H1 (cell line): ENCODE data around the gene FIS1. TPM values are rescaled to one million over a fixed set of nuclear protein-coding genes. Genes with fewer than 3 reads are reported as not detected.
A peak's percentile ranks its signal among the peaks of the same experiment; 100 is the strongest.

Experiments
- CTCF ChIA-PET: fragments of 300-600 bp; sonication (Branson Sonifier 250); formaldehyde crosslinking; loops from one replicate; lab custom pipeline; 2021; ENCODE audit not compliant: partially characterized antibody; lab: Charles Lee
- POLR2A ChIA-PET: fragments of 300-600 bp; sonication (Branson Sonifier 250); formaldehyde crosslinking; loops from one replicate; lab custom pipeline; 2021; ENCODE audit warnings: inconsistent platforms; ENCODE audit not compliant: partially characterized antibody; lab: Charles Lee
- DNase-seq, 2 experiments: peaks; one replicate each; pipeline versions ENCODE4 v3.0.0 to v3.0.0-alpha.2; 2010 to 2022; ENCODE audit warnings: low spot score in 2 of 2, low read depth in 1 of 2, mixed read lengths in 1 of 2
- FAIRE-seq: peaks from 2 replicates; lab custom pipeline; 2011; peaks lifted over from hg19 to GRCh38; lab: Jason Lieb, UNC
- H2AFZ ChIP-seq: 2 replicates; pipeline ENCODE4 v1.8.1; 2012; ENCODE audit warnings: low read length, inconsistent platforms
- H2AK5ac ChIP-seq: 2 replicates; pipeline ENCODE4 v1.6.1; 2013; ENCODE audit warnings: low read depth, low read length
- H2BK120ac ChIP-seq: replicated peaks from 2 replicates; pipeline ENCODE3; 2013; ENCODE audit warnings: low read depth, low read length, inconsistent platforms
- H2BK12ac ChIP-seq: 2 replicates; pipeline ENCODE4 v1.6.1; 2013; ENCODE audit warnings: low read depth, low read length
- H2BK15ac ChIP-seq: 2 replicates; pipeline ENCODE4 v1.6.1; 2013; ENCODE audit warnings: low read length
- H2BK20ac ChIP-seq: 2 replicates; pipeline ENCODE4 v1.6.1; 2013; ENCODE audit warnings: low read length
- H2BK5ac ChIP-seq: 2 replicates; pipeline ENCODE4 v1.6.1; 2013; ENCODE audit warnings: low read depth, low read length
- H3K14ac ChIP-seq: 2 replicates; pipeline ENCODE4 v1.6.1; 2013; ENCODE audit warnings: inconsistent platforms; ENCODE audit not compliant: insufficient read length
- H3K18ac ChIP-seq: 2 replicates; pipeline ENCODE4 v1.6.1; 2013; ENCODE audit warnings: low read length; ENCODE audit errors: extremely low read depth
- H3K23ac ChIP-seq: 2 replicates; pipeline ENCODE4 v1.6.1; 2013; ENCODE audit warnings: inconsistent platforms; ENCODE audit not compliant: insufficient read length
- H3K23me2 ChIP-seq: 2 replicates; pipeline ENCODE4 v1.6.1; 2013; ENCODE audit warnings: low read depth, low read length
- H3K27ac ChIP-seq: 2 replicates; pipeline ENCODE4 v1.6.1; 2011; ENCODE audit warnings: low read depth, low read length, inconsistent platforms
- H3K27me3 ChIP-seq, 4 experiments: replicated peaks in 1 of 4; 1 replicate in 1 of 4; 2 replicates in 3 of 4; pipeline versions ENCODE4 v1.6.1 to v1.8.1; 2011 to 2013; ENCODE audit warnings: low read length in 3 of 4, mild to moderate bottlenecking in 3 of 4, inconsistent platforms in 2 of 4, mixed read lengths in 2 of 4, moderate library complexity in 1 of 4; ENCODE audit not compliant: control insufficient read depth in 3 of 4, insufficient read depth in 3 of 4; ENCODE audit errors: extremely low read depth in 1 of 4
- H3K36me3 ChIP-seq, 4 experiments: 2 replicates each; pipeline versions ENCODE4 v1.6.1 to v1.8.1; 2011 to 2013; ENCODE audit warnings: mild to moderate bottlenecking in 4 of 4, low read length in 3 of 4, moderate library complexity in 2 of 4, control low read depth in 1 of 4, inconsistent platforms in 1 of 4; ENCODE audit not compliant: insufficient read depth in 4 of 4, control insufficient read depth in 2 of 4
- H3K4ac ChIP-seq: replicated peaks from 2 replicates; pipeline ENCODE3; 2013; ENCODE audit warnings: low read length, low read depth, mixed read lengths, inconsistent platforms; ENCODE audit not compliant: insufficient read length
- H3K4me1 ChIP-seq, 4 experiments: replicated peaks in 1 of 4; 1 replicate in 1 of 4; 2 replicates in 3 of 4; pipeline versions ENCODE4 v1.6.1 to v1.8.1; 2011 to 2013; ENCODE audit warnings: low read length in 3 of 4, inconsistent platforms in 2 of 4, mixed read lengths in 1 of 4; ENCODE audit not compliant: insufficient read depth in 4 of 4, control insufficient read depth in 3 of 4
- H3K4me2 ChIP-seq, 2 experiments: 2 replicates each; pipeline versions ENCODE4 v1.6.1 to v1.8.1; 2011 to 2013; ENCODE audit warnings: low read depth in 2 of 2, low read length in 2 of 2, control low read depth in 1 of 2, inconsistent platforms in 1 of 2, mild to moderate bottlenecking in 1 of 2; ENCODE audit not compliant: insufficient read depth in 1 of 2
- H3K4me3 ChIP-seq, 4 experiments: fragments of 200-600, 300-600 bp in 1 of 4; sonication (generic), shearing (Covaris generic), sonication (Bioruptor Twin) in 1 of 4; 2 replicates each; pipeline versions ENCODE4 v1.5.1 to v1.8.1; 2011 to 2016; ENCODE audit warnings: low read length in 4 of 4, low read depth in 3 of 4, control low read depth in 2 of 4, inconsistent platforms in 2 of 4, mild to moderate bottlenecking in 2 of 4, mixed read lengths in 1 of 4, moderate library complexity in 1 of 4; ENCODE audit not compliant: insufficient read depth in 2 of 4; ENCODE audit errors: extremely low read depth in 1 of 4
- H3K56ac ChIP-seq: replicated peaks from 2 replicates; pipeline ENCODE3; 2013; ENCODE audit warnings: low read depth, mild to moderate bottlenecking, mixed read lengths, low read length, inconsistent platforms; ENCODE audit not compliant: insufficient read length
- H3K79me1 ChIP-seq: 2 replicates; pipeline ENCODE4 v1.6.1; 2013; ENCODE audit warnings: low read depth, low read length, control low read depth
- H3K79me2 ChIP-seq, 2 experiments: 2 replicates each; pipeline versions ENCODE4 v1.6.1 to v1.8.1; 2012 to 2013; ENCODE audit warnings: low read length in 2 of 2, mild to moderate bottlenecking in 2 of 2, inconsistent platforms in 1 of 2; ENCODE audit not compliant: insufficient read depth in 2 of 2, control insufficient read depth in 1 of 2
- H3K9ac ChIP-seq, 4 experiments: replicated peaks in 1 of 4; 1 replicate in 1 of 4; 2 replicates in 3 of 4; pipeline versions ENCODE4 v1.6.1 to v1.8.1; 2011 to 2013; ENCODE audit warnings: low read depth in 3 of 4, low read length in 3 of 4, control low read depth in 2 of 4, mild to moderate bottlenecking in 2 of 4, moderate library complexity in 2 of 4, inconsistent platforms in 1 of 4; ENCODE audit errors: extremely low read depth in 1 of 4
- H3K9me3 ChIP-seq, 2 experiments: 2 replicates each; pipeline versions ENCODE4 v1.6.1 to v1.8.1; 2012 to 2013; ENCODE audit warnings: mild to moderate bottlenecking in 2 of 2, moderate library complexity in 2 of 2, control low read depth in 1 of 2, inconsistent platforms in 1 of 2, low read depth in 1 of 2, low read length in 1 of 2, mixed read lengths in 1 of 2; ENCODE audit not compliant: insufficient read depth in 2 of 2
- H4K20me1 ChIP-seq, 2 experiments: replicated peaks in 1 of 2; 2 replicates each; pipeline versions ENCODE3 to v1.8.1; 2011 to 2013; ENCODE audit warnings: inconsistent platforms in 2 of 2, low read length in 2 of 2, mild to moderate bottlenecking in 1 of 2; ENCODE audit not compliant: insufficient read depth in 2 of 2, control insufficient read depth in 1 of 2
- H4K5ac ChIP-seq: 2 replicates; pipeline ENCODE4 v1.6.1; 2013; ENCODE audit warnings: low read length, low read depth, mixed read lengths, inconsistent platforms; ENCODE audit not compliant: insufficient read length
- H4K8ac ChIP-seq: 2 replicates; pipeline ENCODE4 v1.8.0; 2013; ENCODE audit warnings: mild to moderate bottlenecking, moderate library complexity, low read length, inconsistent platforms; ENCODE audit not compliant: insufficient read depth; ENCODE audit errors: extremely low read depth
- H4K91ac ChIP-seq: replicated peaks from 2 replicates; pipeline ENCODE3; 2013; ENCODE audit warnings: low read length, mixed read lengths, inconsistent platforms; ENCODE audit not compliant: insufficient read length
- CEBPB ChIP-seq: IDR thresholded peaks from 2 replicates; pipeline ENCODE4 v1.6.1; 2012; ENCODE audit warnings: low read depth, low read length
- CHD1 ChIP-seq: IDR thresholded peaks from 2 replicates; pipeline ENCODE4 v1.6.1; 2012; ENCODE audit warnings: low read depth, low read length, improper control_type of control experiment
- GABPA ChIP-seq: IDR thresholded peaks from 2 replicates; pipeline ENCODE4 v1.6.1; 2011; ENCODE audit warnings: mild to moderate bottlenecking, low read length, moderate library complexity, borderline replicate concordance; ENCODE audit not compliant: insufficient read depth
- GTF2F1 ChIP-seq: IDR thresholded peaks from 2 replicates; pipeline ENCODE4 v1.6.1; 2012; ENCODE audit warnings: low read depth, low read length, improper control_type of control experiment, borderline replicate concordance
- HDAC2 ChIP-seq, 2 experiments: fragments of 300-600 bp in 1 of 2; sonication (generic) in 1 of 2; IDR thresholded peaks; 2 replicates each; pipeline ENCODE4 v1.6.1; 2011 to 2012; ENCODE audit warnings: low read depth in 2 of 2, low read length in 2 of 2, mild to moderate bottlenecking in 2 of 2, moderate library complexity in 2 of 2, borderline replicate concordance in 1 of 2, inconsistent platforms in 1 of 2
- NANOG ChIP-seq: IDR thresholded peaks from 2 replicates; pipeline ENCODE4 v1.6.1; 2011; ENCODE audit warnings: low read length, low read depth, mild to moderate bottlenecking, inconsistent platforms; ENCODE audit not compliant: insufficient read depth, poor library complexity, severe bottlenecking
- SIRT6 ChIP-seq: IDR thresholded peaks from one replicate; pipeline ENCODE4 v1.7.1; 2012; ENCODE audit warnings: low read length, inconsistent platforms
- SP2 ChIP-seq: IDR thresholded peaks from 2 replicates; pipeline ENCODE4 v1.6.1; 2012; ENCODE audit warnings: mild to moderate bottlenecking, low read length, inconsistent platforms
- SRF ChIP-seq: IDR thresholded peaks from 2 replicates; pipeline ENCODE4 v1.6.1; 2011; ENCODE audit warnings: mild to moderate bottlenecking, low read depth, low read length, moderate library complexity
- ZNF274 ChIP-seq: IDR thresholded peaks from 2 replicates; pipeline ENCODE4 v1.7.0; 2012; ENCODE audit warnings: low read length, borderline replicate concordance; ENCODE audit errors: extremely low read depth
- WGBS, 2 experiments: shearing (Covaris generic) in 1 of 2; methylation state at CpG; one replicate each; pipeline versions ENCODE4 v1.1.6 to v1.1.7; 2013 to 2015; ENCODE audit warnings: low lambda C conversion rate in 2 of 2, mixed read lengths in 2 of 2, inconsistent platforms in 1 of 2, low coverage in 1 of 2, missing lambda C conversion rate in 1 of 2; ENCODE audit not compliant: insufficient replicate concordance in 2 of 2, insufficient coverage in 1 of 2, insufficient read length in 1 of 2; ENCODE audit errors: extremely low coverage in 1 of 2, missing lambda C conversion rate in 1 of 2; 5-methylcytosine and 5-hydroxymethylcytosine counted together
- polyA plus RNA-seq, 7 experiments: library from polyadenylated mRNA; depleted of rRNA in 3 of 7; stranded (reverse) in 5 of 7; unstranded in 2 of 7; fragments of >200 nt in 5 of 7; fragments of 200-250 nt in 2 of 7; gene quantifications; 1 replicate in 5 of 7; 2 replicates in 1 of 7; 4 replicates in 1 of 7; pipeline versions ENCODE4 v1.2.1 to v1.2.3, GENCODE V29; 2011 to 2013; ENCODE audit warnings: missing spikeins in 2 of 7, mixed read lengths in 2 of 7
- total RNA-seq: library from RNA; stranded (reverse); fragmentation: NEBNext Ultra II Directional; extraction: Animal tissue kit (Norgen Biotek cat#: 25700); gene quantifications from 2 replicates; pipeline ENCODE4 v1.2.1, GENCODE V29; 2021
- TF ChIP-seq, protein P1 (sequence below): IDR thresholded peaks from 2 replicates; pipeline ENCODE4 v1.6.1; 2011; ENCODE audit warnings: low read length, improper control_type of control experiment

Gene FIS1
- total and polyA plus RNA-seq, 2 of the 8 experiments (the other 6 are each of a cell fraction or from before 2014, with no cell fraction given) = 128 to 195 TPM

DNA sequence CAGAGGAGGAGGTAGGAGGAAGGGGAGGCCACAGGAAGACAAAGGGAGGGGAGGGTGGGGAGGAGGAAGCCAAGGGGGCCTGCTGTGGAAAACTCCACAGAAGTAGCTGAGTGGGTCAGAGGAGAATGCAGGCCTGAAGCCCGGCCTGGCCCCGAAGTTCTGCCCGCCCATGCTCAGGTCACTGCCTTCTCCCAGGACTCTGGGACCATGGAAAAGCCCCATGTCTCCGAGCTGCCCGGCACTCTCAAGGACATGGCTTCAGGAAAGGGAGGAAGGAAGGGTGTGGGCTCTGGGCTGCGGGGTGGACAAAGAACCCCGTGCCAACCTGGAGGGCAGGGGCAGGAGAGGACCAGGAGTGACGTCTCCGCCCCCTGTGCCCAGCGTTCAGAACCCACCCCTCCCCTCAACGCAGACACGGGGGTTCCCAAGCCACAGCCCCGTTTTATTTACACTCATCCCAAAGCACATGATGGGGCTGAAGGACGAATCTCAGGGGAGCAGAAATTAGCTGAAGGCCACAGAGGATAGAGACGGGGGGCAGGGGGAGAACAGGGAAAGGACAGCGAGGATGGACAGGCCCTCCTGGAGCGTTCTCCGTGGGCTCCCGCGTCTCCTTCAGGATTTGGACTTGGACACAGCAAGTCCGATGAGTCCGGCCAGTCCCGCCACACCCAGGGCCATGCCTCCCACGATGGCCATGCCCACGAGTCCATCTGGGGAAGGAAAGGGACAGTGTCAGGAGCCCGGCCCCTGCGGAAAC, 5.5 kb downstream of the FIS1 start:
- H2AFZ ChIP-seq = no peak overlapping the region
- no peak overlapping the region for H3K9ac ChIP-seq
- H3K27me3 ChIP-seq = no peaks in the 10 kb centered on the region
- TF ChIP-seq ZNF274 = no peak
- TF ChIP-seq SP2 = no peak
- no peak for TF ChIP-seq CHD1
- TF ChIP-seq GABPA = no peak
- no peak for TF ChIP-seq SIRT6
- no peak for TF ChIP-seq GTF2F1
- TF ChIP-seq SRF = no peak
- no peak for TF ChIP-seq HDAC2 (IDR thresholded peaks at IDR 0.05; ENCODE audit: borderline replicate concordance in 1 of 2, low read depth in 2 of 2, low read length in 2 of 2)
- no peak for TF ChIP-seq NANOG
- TF ChIP-seq, protein P1, sequence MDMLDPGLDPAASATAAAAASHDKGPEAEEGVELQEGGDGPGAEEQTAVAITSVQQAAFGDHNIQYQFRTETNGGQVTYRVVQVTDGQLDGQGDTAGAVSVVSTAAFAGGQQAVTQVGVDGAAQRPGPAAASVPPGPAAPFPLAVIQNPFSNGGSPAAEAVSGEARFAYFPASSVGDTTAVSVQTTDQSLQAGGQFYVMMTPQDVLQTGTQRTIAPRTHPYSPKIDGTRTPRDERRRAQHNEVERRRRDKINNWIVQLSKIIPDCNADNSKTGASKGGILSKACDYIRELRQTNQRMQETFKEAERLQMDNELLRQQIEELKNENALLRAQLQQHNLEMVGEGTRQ = no peak
- TF ChIP-seq CEBPB = no peak

More for the DNA sequence above, 5.5 kb downstream of the FIS1 start:
- FAIRE-seq (no peak), DNase-seq (no peak)
- Histone ChIP-seq H2AK5ac (no peak overlapping the region), H3K9me3 (no peaks in the 10 kb centered on the region), H3K56ac (no peak overlapping the region), H4K20me1 (peaks cover 0 to 16% of the 10 kb centered on the region in 2 experiments), H3K79me2 (peaks cover 0 to 16% of the 10 kb centered on the region in 2 experiments; a peak in 1 of 4 replicates), H2BK120ac (no peak overlapping the region), H3K4me2 (no peak overlapping the region), H4K8ac (no peak overlapping the region), H3K23ac (no peak overlapping the region), H3K4me3 (no peak overlapping the region), H3K14ac (no peak overlapping the region), H3K4ac (no peak overlapping the region), H3K27ac (no peak overlapping the region; the same call in 1 of the 2 replicates), H3K23me2 (peaks cover 1% of the 10 kb centered on the region), H4K91ac (no peak overlapping the region), H2BK15ac (no peak overlapping the region), H3K4me1 (peaks cover 0 to 9% (median 4%) of the 10 kb centered on the region in 4 experiments; a peak in 5 of 7 replicates), H2BK20ac (no peak overlapping the region), H3K79me1 (peaks cover 6% of the 10 kb centered on the region; the same call in 1 of the 2 replicates), H2BK5ac (peak overlapping the region; percentile 52; the same call in 1 of the 2 replicates), H3K36me3 (no peaks in the 10 kb centered on the region; a peak in 2 of 8 replicates), H4K5ac (no peak overlapping the region), H3K18ac (no peak overlapping the region), H2BK12ac (0 out of 2 replicates have a peak overlapping the region, but pooled peaks have one; percentile 9)
- WGBS, 2 experiments = 91% methylated on average over 23 of the region's 27 CpGs; no CpG with 5 or more reads in 1 of the 2 experiments
- CTCF ChIA-PET = interaction anchor here (1.0 to 2.0 kb wide), 6 partner anchors 17 to 264 kb away, joined by 3 to 7 read pairs (median 4); no protein-coding TSS in a partner anchor
- POLR2A ChIA-PET = interaction anchor here (1.0 to 2.3 kb wide), 2 partner anchors 34 to 71 kb away, joined by 3 to 7 read pairs; no protein-coding TSS in a partner anchor
